Loucy (cell line): ENCODE results near the gene MPPE1.

Experiments used
- H2AFZ ChIP-seq: fragments of 200-600 bp; sonication (generic); 2 replicates; pipeline ENCODE4 v1.6.0; 2016; ENCODE audit warnings: antibody characterized with exemption, mild to moderate bottlenecking, low read length, moderate library complexity
- H3F3A ChIP-seq: fragments of 200-600 bp; 2 replicates; pipeline ENCODE4 v1.6.0; 2016; ENCODE audit warnings: antibody characterized with exemption, low read depth, mild to moderate bottlenecking
- H3K27me3 ChIP-seq: fragments of 200-600 bp; sonication (generic); 2 replicates; pipeline ENCODE4 v1.6.1; 2014; ENCODE audit warnings: low read length, mild to moderate bottlenecking; ENCODE audit not compliant: insufficient read depth, poor library complexity, severe bottlenecking
- H3K36me3 ChIP-seq: fragments of 200-600 bp; sonication (generic); 2 replicates; pipeline ENCODE4 v1.6.1; 2016; ENCODE audit warnings: low read length; ENCODE audit not compliant: insufficient read depth
- H3K4me1 ChIP-seq: fragments of 200-600 bp; sonication (generic); 2 replicates; pipeline ENCODE4 v1.5.1; 2014; ENCODE audit warnings: low read length, mild to moderate bottlenecking; ENCODE audit not compliant: insufficient read depth, poor library complexity, severe bottlenecking
- H3K4me2 ChIP-seq: fragments of 200-600 bp; sonication (generic); 2 replicates; pipeline ENCODE4 v1.6.0; 2014; ENCODE audit warnings: antibody characterized with exemption, low read length, low read depth, mild to moderate bottlenecking; ENCODE audit not compliant: poor library complexity, severe bottlenecking
- H3K4me3 ChIP-seq: fragments of 200-600 bp; sonication (generic); 2 replicates; pipeline ENCODE4 v1.5.1; 2014; ENCODE audit warnings: low read length, mild to moderate bottlenecking, mixed read lengths; ENCODE audit not compliant: poor library complexity, severe bottlenecking
- H3K79me2 ChIP-seq: fragments of 200-600 bp; sonication (generic); 2 replicates; pipeline ENCODE4 v1.6.1; 2014; ENCODE audit warnings: low read length; ENCODE audit not compliant: insufficient read depth
- H3K9ac ChIP-seq: fragments of 200-600 bp; sonication (generic); 2 replicates; pipeline ENCODE4 v1.6.0; 2014; ENCODE audit warnings: mild to moderate bottlenecking, low read depth, low read length, moderate library complexity; ENCODE audit not compliant: poor library complexity, severe bottlenecking
- H3K9me2 ChIP-seq: fragments of 200-600 bp; sonication (generic); replicated peaks from 2 replicates; pipeline ENCODE4 v1.6.1; 2016; ENCODE audit warnings: low read depth, low read length, mixed read lengths
- H3K9me3 ChIP-seq: fragments of 200-600 bp; sonication (generic); 2 replicates; pipeline ENCODE4 v1.6.1; 2014; ENCODE audit warnings: mild to moderate bottlenecking, antibody characterized with exemption, low read length, low read depth; ENCODE audit not compliant: insufficient read depth
- H4K20me1 ChIP-seq: fragments of 200-600 bp; sonication (generic); 2 replicates; pipeline ENCODE4 v1.6.0; 2014; ENCODE audit warnings: antibody characterized with exemption, low read length, mild to moderate bottlenecking; ENCODE audit not compliant: insufficient read depth, poor library complexity, severe bottlenecking
- EZH2phosphoT487 ChIP-seq: fragments of 200-600 bp; IDR thresholded peaks from 2 replicates; pipeline ENCODE4 v1.6.1; 2018; ENCODE audit warnings: antibody characterized with exemption, mild to moderate bottlenecking, moderate library complexity, borderline replicate concordance
- TF ChIP-seq, protein P1 (sequence below): fragments of 200-600 bp; sonication (generic); conservative IDR thresholded peaks from 2 replicates; pipeline ENCODE4 v1.5.1; 2014; ENCODE audit warnings: mild to moderate bottlenecking, antibody characterized with exemption, low read length

The MPPE1 gene

DNA sequence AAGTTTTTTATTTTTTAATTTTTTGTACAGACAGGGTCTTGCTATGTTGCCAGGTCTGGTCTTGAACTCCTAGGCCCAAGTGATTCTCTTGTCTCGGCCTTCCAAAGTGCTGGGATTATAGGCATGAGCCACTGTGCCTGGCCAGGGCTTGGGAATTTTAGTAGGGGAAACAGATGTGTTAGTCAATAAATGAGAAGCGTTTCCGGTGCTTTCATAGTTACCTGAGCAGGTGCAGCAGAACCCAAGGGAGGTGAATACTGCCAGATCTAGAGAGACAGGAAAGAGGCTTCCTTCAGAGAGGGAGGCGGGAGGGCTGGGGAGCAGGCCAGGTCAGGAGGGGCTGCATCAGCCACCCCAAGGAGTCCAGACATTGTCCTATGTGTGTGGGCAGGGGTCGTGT lies 42.7 kb upstream of the MPPE1 start:
- Histone ChIP-seq H3K27me3 (no peaks in the 10 kb centered on the region), H3K4me3 (no peak overlapping the region), H4K20me1 (no peaks in the 10 kb centered on the region), H2AFZ (no peak overlapping the region), H3K9ac (no peak overlapping the region), H3K4me1 (peaks cover 21% of the 10 kb centered on the region), H3K9me2 (no peaks in the 10 kb centered on the region), H3F3A (no peaks in the 10 kb centered on the region), H3K4me2 (no peak overlapping the region), H3K36me3 (no peaks in the 10 kb centered on the region), H3K79me2 (no peaks in the 10 kb centered on the region), H3K9me3 (no peaks in the 10 kb centered on the region)
- no peak for TF ChIP-seq EZH2phosphoT487
- TF ChIP-seq, protein P1, sequence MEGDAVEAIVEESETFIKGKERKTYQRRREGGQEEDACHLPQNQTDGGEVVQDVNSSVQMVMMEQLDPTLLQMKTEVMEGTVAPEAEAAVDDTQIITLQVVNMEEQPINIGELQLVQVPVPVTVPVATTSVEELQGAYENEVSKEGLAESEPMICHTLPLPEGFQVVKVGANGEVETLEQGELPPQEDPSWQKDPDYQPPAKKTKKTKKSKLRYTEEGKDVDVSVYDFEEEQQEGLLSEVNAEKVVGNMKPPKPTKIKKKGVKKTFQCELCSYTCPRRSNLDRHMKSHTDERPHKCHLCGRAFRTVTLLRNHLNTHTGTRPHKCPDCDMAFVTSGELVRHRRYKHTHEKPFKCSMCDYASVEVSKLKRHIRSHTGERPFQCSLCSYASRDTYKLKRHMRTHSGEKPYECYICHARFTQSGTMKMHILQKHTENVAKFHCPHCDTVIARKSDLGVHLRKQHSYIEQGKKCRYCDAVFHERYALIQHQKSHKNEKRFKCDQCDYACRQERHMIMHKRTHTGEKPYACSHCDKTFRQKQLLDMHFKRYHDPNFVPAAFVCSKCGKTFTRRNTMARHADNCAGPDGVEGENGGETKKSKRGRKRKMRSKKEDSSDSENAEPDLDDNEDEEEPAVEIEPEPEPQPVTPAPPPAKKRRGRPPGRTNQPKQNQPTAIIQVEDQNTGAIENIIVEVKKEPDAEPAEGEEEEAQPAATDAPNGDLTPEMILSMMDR: no peak

DNA sequence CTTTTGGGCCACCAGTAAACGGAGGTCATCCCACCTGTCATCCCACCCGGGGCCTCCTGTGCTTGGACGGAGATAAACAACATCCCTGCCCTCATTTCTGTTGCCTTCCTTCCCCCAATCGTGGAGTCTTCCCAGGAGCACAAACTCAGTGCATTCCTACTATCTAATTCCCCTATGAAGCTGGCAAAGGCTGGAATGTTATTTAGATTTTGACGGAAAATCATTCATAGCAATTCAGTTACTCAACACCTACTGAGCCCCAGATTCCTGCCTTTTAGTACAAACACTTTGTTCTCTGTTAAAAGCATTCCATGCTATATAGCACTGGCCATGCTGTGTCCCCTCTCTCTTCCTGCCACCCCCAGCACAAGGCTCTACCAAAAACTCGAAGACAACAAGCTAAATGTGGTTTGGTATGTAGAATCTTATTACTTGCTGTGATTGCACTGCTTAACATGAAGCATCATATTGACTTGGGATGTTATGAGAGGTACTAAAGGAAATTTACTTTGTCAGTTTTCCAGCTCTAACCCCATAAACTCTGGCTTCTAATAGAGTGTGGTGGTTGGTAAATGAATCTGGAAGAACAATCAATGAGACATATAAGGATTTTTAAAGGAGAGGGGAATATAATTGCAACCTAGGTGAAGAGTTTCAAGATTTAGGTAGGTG lies 40.9 kb upstream of the MPPE1 start:
- H3K4me1 ChIP-seq: peaks cover 28% of the 10 kb centered on the region
- H3K36me3 ChIP-seq: no peaks in the 10 kb centered on the region
- H3K79me2 ChIP-seq: no peaks in the 10 kb centered on the region
- H3K4me3 ChIP-seq: no peak overlapping the region
- no peak overlapping the region for H3K4me2 ChIP-seq
- H3K9me2 ChIP-seq: no peaks in the 10 kb centered on the region
- no peak overlapping the region for H3K9ac ChIP-seq
- no peaks in the 10 kb centered on the region for H3K9me3 ChIP-seq
- TF ChIP-seq EZH2phosphoT487: no peak
- TF ChIP-seq, protein P1: no peak
- no peaks in the 10 kb centered on the region for H3K27me3 ChIP-seq
- no peaks in the 10 kb centered on the region for H4K20me1 ChIP-seq
- H3F3A ChIP-seq: no peaks in the 10 kb centered on the region
- H2AFZ ChIP-seq: no peak overlapping the region

DNA sequence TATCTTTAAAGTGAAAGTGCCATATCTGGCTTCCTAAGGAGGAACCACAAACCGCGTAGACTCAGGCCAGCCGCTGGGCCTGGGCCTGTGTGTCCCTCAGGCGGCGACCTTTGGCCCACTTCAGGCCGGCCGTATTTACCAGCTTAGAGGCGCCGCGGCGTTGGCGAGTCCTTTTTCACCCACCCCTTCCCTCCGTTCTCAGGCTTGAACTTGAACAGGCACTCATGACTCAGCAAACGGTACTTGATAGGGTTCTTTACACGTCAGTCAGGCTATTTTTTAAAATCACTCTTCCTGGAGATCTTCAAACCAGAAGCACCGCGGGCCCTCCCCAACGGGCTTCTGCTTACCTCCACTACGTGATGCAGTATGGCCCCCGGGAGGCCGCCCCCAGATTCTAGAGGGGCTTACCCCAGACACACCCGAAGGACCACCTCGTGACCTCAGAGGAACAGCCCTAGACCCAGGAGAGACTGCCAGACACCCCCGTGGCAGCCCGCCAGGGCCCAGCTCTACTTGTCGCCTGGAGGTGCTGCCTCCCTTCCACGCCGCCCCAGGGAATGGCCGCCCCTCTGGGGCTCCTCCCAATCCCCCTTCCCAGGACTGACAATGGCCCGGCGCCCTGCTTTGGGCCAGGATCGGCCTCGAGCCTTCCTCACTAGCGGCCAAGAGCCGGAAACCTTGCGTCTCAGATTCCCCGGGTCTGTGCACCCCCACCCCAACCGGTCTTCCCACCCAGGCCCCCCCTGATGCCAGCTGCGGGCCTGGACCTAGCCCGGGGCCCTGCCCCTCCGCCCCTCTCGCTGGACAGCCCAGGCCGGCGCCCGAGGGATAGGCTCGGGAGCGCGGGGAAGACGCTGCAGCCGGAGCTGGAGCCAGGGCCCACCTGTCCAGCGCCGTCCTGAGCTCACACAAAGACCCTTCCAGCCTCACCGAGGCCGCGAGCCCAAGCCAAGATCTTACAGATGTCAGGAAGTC lies 39.4 kb upstream of the MPPE1 start:
- Histone ChIP-seq H3K9me2 (no peaks in the 10 kb centered on the region), H3K4me3 (peak overlapping the region; percentile 65), H3K36me3 (no peaks in the 10 kb centered on the region), H3K79me2 (no peaks in the 10 kb centered on the region), H3K9me3 (no peaks in the 10 kb centered on the region), H2AFZ (peak overlapping the region; percentile 44), H3K4me2 (peak overlapping the region; percentile 69), H3K9ac (peak overlapping the region; percentile 54), H3K27me3 (no peaks in the 10 kb centered on the region), H3K4me1 (peaks cover 28% of the 10 kb centered on the region), H4K20me1 (no peaks in the 10 kb centered on the region), H3F3A (no peaks in the 10 kb centered on the region)
- no peak for TF ChIP-seq EZH2phosphoT487
- TF ChIP-seq, protein P1: no peak
